Epithelial cell of umbilical artery (primary cell): Measurements from ENCODE around the gene CHMP1B. TPM values are rescaled to one million over a fixed set of nuclear protein-coding genes. Genes with fewer than 3 reads are reported as not detected.

ENCODE experiments used
- total RNA-seq: library from RNA; depleted of rRNA; stranded (reverse); fragments of >200 nt; gene quantifications from 2 replicates; pipeline ENCODE4 v1.2.3, GENCODE V29; 2014

The CHMP1B gene, protein sequence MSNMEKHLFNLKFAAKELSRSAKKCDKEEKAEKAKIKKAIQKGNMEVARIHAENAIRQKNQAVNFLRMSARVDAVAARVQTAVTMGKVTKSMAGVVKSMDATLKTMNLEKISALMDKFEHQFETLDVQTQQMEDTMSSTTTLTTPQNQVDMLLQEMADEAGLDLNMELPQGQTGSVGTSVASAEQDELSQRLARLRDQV
- 52.6 and 65.0 TPM in 2 replicates for total RNA-seq

DNA sequence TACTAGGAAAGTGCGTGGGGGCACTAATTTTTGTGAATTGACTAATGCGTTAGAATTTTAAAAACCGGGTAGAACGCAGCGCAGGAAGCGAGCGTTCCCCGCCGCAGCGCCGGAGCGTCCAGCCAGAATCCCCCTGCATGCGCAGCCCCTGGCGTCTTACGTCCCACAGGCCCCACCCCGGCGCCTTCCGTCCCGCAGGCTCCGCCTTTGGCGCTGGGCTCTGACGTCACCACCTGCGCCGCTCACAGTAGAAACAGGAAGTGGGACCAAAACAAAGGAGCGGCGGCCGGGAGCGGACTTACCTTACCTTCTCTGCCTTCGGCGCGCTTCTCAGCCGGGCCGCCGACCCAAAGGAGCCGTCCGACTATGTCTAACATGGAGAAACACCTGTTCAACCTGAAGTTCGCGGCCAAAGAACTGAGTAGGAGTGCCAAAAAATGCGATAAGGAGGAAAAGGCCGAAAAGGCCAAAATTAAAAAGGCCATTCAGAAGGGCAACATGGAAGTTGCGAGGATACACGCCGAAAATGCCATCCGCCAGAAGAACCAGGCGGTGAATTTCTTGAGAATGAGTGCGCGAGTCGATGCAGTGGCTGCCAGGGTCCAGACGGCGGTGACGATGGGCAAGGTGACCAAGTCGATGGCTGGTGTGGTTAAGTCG, at the start of gene CHMP1B:
CHMP1B (plus strand) TSS at position 268 of the 660 bp plus-strand sequence; CDS start at position 367, 99 bp downstream.

Other genes starting within 250 kb of the CHMP1B start
- not detected in 2 replicates for gene SLC35G4, start 241.8 kb upstream of the CHMP1B start, total RNA-seq
- under 0.01 and 0.15 TPM in 2 replicates for gene GNAL, start 162.1 kb upstream of the CHMP1B start, total RNA-seq
- gene MPPE1, start 56.9 kb downstream of the CHMP1B start, total RNA-seq = 13.0 and 17.6 TPM in 2 replicates
- gene IMPA2, start 130.1 kb downstream of the CHMP1B start, total RNA-seq = 5.5 and 8.5 TPM in 2 replicates
- not detected in 2 replicates for gene ANKRD62, start 242.4 kb downstream of the CHMP1B start, total RNA-seq